ENCODE measurements around the gene GUCA2B. TPM values are rescaled to one million over a fixed set of nuclear protein-coding genes. Genes with fewer than 3 reads are reported as not detected.

The GUCA2B gene
- total RNA-seq, 1 donor from 2014 or later = not detected

DNA sequence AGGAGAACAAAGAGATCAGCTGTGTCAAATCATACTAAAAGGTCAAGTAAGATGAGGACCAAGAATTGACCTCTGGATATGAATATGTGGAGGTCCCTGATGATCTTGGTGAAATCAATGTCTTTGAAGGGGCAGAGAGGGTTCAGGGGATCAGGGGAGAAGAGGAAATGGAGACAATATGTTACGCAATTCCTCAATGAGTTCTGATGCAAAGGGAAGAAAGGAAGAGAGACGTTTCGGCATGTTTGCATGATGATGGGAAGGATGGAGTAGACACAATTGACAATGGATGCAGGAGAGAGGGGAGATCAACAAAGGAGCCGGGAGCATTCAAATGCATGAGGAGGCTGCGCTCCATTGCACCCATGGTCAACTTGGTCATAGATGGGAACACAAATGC, 36.0 kb upstream of the GUCA2B start:
- Mint-ChIP-seq H3K27ac (ENCODE audit: unreplicated experiment) (no peak overlapping the region), H3K4me1 (ENCODE audit: unreplicated experiment) (no peaks in the 10 kb centered on the region), H3K4me3 (ENCODE audit: unreplicated experiment) (no peak overlapping the region), H3K36me3 (ENCODE audit: unreplicated experiment) (no peaks in the 10 kb centered on the region), H3K27me3 (ENCODE audit: unreplicated experiment) (peaks cover 33% of the 10 kb centered on the region), H3K9me3 (ENCODE audit: unreplicated experiment) (peaks cover 4% of the 10 kb centered on the region)
- DNase-seq (ENCODE audit: extremely low spot score, unreplicated experiment) = no peak
- TF ChIP-seq, protein P1, sequence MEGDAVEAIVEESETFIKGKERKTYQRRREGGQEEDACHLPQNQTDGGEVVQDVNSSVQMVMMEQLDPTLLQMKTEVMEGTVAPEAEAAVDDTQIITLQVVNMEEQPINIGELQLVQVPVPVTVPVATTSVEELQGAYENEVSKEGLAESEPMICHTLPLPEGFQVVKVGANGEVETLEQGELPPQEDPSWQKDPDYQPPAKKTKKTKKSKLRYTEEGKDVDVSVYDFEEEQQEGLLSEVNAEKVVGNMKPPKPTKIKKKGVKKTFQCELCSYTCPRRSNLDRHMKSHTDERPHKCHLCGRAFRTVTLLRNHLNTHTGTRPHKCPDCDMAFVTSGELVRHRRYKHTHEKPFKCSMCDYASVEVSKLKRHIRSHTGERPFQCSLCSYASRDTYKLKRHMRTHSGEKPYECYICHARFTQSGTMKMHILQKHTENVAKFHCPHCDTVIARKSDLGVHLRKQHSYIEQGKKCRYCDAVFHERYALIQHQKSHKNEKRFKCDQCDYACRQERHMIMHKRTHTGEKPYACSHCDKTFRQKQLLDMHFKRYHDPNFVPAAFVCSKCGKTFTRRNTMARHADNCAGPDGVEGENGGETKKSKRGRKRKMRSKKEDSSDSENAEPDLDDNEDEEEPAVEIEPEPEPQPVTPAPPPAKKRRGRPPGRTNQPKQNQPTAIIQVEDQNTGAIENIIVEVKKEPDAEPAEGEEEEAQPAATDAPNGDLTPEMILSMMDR (IDR thresholded peaks at IDR 0.05) = no peak

DNA sequence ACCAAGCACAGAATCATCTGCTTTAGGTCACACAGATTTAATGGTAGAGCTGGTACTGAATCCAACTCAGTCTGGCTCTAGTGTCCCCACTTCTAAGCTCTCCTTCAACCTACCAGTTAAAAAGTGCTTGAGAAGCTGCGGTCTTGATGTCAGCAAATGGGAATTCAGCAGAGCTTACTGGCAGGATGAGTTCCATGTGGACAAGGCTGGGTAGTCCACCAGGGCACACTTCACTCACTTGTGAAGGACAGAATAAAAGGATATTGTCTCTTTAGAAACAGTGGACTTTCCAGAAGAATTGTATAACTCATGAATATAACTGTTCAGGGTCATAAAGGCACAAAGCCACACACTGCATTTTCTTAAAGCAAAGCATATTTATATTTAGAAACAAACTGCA, 35.1 kb upstream of the GUCA2B start:
- Mint-ChIP-seq H3K36me3 (ENCODE audit: unreplicated experiment) (no peaks in the 10 kb centered on the region), H3K27me3 (ENCODE audit: unreplicated experiment) (peaks cover 33% of the 10 kb centered on the region), H3K9me3 (ENCODE audit: unreplicated experiment) (peaks cover 4% of the 10 kb centered on the region), H3K27ac (ENCODE audit: unreplicated experiment) (no peak overlapping the region), H3K4me1 (ENCODE audit: unreplicated experiment) (no peaks in the 10 kb centered on the region), H3K4me3 (ENCODE audit: unreplicated experiment) (no peak overlapping the region)
- DNase-seq (ENCODE audit: extremely low spot score, unreplicated experiment) = no peak
- TF ChIP-seq, protein P1 (IDR thresholded peaks at IDR 0.05) = no peak

DNA sequence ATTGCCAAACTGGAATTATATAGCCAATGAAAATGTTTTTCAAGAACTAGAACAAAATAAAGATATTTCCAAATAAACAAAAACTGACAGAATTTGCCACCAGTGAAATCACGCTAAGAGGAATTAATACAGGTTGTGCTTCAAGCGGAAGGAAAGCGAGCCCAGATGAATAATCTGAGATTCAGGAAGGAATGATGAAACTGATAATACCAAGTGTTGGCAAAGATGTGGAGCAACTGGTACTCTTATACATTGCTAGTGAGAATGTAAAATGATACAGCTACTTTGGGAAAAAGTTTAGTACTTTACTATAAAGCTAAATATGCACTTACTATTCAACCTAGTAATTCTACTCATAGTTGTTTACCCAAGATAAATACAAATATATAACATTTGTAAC, 30.8 kb upstream of the GUCA2B start:
- Mint-ChIP-seq H3K9me3 (ENCODE audit: unreplicated experiment) (peaks cover 4% of the 10 kb centered on the region), H3K4me1 (ENCODE audit: unreplicated experiment) (no peaks in the 10 kb centered on the region), H3K27me3 (ENCODE audit: unreplicated experiment) (peaks cover 26% of the 10 kb centered on the region), H3K4me3 (ENCODE audit: unreplicated experiment) (no peak overlapping the region), H3K36me3 (ENCODE audit: unreplicated experiment) (no peaks in the 10 kb centered on the region), H3K27ac (ENCODE audit: unreplicated experiment) (no peak overlapping the region)
- DNase-seq (ENCODE audit: extremely low spot score, unreplicated experiment) = no peak
- TF ChIP-seq, protein P1 (IDR thresholded peaks at IDR 0.05) = no peak

DNA sequence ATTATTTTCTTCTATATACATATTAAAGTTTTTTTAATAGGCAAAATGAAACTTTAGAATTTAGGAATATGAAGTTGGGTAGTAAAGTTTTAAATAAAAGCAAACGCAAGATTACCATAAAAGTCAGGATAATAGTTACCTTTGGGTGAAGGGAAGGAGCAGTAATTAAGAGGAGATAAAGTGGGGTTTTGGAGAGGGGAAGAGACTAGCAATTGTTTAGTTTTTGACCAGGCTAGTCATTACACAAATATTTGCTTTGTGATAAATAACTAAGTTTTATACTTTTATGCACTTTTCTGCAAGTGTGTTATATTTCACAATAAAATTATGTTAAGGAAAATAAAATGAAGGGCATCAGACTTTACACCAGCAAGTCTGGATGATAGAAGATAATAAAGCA, 27.7 kb upstream of the GUCA2B start:
- no peaks in the 10 kb centered on the region for H3K36me3 Mint-ChIP-seq (ENCODE audit: unreplicated experiment)
- no peak overlapping the region for H3K27ac Mint-ChIP-seq (ENCODE audit: unreplicated experiment)
- H3K9me3 Mint-ChIP-seq (ENCODE audit: unreplicated experiment) = peaks cover 4% of the 10 kb centered on the region
- TF ChIP-seq, protein P1 (IDR thresholded peaks at IDR 0.05) = no peak
- H3K4me3 Mint-ChIP-seq (ENCODE audit: unreplicated experiment) = no peak overlapping the region
- no peaks in the 10 kb centered on the region for H3K4me1 Mint-ChIP-seq (ENCODE audit: unreplicated experiment)
- DNase-seq (ENCODE audit: extremely low spot score, unreplicated experiment) = no peak
- H3K27me3 Mint-ChIP-seq (ENCODE audit: unreplicated experiment) = peaks cover 34% of the 10 kb centered on the region

DNA sequence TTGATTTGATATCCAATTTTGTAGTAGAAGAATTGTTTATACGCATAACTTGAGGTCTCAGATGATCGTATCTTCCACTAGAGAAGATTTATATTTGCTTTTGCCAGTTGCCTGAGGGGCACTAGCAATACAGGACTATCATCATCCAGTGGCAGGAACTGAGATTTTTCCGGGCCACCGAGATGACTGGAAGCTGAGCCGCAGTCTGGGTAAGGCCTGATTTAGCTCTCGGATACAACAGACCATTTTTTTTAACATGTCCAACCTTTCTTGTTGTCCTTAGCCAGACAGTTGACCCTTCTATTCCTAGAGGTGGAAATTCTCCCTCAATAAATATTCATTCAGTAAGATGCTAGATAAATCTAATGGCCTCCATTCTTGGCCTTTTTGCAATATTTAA, 25.4 kb upstream of the GUCA2B start:
- Mint-ChIP-seq H3K9me3 (ENCODE audit: unreplicated experiment) (no peaks in the 10 kb centered on the region), H3K27me3 (ENCODE audit: unreplicated experiment) (peaks cover 28% of the 10 kb centered on the region), H3K36me3 (ENCODE audit: unreplicated experiment) (no peaks in the 10 kb centered on the region), H3K4me3 (ENCODE audit: unreplicated experiment) (no peak overlapping the region), H3K27ac (ENCODE audit: unreplicated experiment) (no peak overlapping the region), H3K4me1 (ENCODE audit: unreplicated experiment) (no peaks in the 10 kb centered on the region)
- no peak for DNase-seq (ENCODE audit: extremely low spot score, unreplicated experiment)
- TF ChIP-seq, protein P1 (IDR thresholded peaks at IDR 0.05) = no peak
